Measurements from ENCODE around the gene TGM3.
A peak's percentile ranks its signal among the peaks of the same experiment; 100 is the strongest.

The TGM3 gene

GRCh38 chr20:2379511-2380229 lies 83.9 kb downstream of the TGM3 start:
- no peak for DNase-seq (ENCODE audit: low read depth in 2 of 2)

DNA sequence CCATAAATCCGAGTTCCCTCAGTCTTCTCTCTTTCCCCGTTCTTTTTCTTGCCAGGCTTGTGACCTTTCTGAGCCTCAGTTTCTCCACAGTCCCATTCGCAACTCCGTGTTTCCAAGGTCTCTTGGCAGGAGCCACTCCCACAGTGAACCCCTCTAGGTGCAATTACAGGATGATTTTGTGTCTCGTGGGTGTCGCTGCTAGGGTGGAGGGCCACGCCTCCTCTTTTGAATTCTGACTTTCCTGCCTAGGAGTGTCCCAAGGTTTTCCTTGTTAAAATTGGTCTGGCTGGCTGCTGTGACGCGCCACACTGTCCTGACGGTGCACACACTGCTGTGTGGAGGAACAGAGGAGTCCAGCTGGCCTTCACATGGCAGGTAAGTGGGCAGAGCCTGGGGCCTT lies 84.8 kb downstream of the TGM3 start, which contains the start of gene TGM6:
Gene TGM6, plus strand, starts transcription at position 301 of the 400 bp plus-strand sequence. Its CDS starts 68 bp downstream, at position 369.
- DNase-seq (ENCODE audit: low read depth in 2 of 2) = no peak

GRCh38 chr20:2381303-2381702 lies 85.5 kb downstream of the TGM3 start:
- DNase-seq (ENCODE audit: low read depth in 2 of 2) = no peak

- DNase-seq (ENCODE audit: low read depth in 2 of 2) = no peak
These were observed 87.0 kb downstream of the TGM3 start for GRCh38 chr20:2382833-2383232.

DNA sequence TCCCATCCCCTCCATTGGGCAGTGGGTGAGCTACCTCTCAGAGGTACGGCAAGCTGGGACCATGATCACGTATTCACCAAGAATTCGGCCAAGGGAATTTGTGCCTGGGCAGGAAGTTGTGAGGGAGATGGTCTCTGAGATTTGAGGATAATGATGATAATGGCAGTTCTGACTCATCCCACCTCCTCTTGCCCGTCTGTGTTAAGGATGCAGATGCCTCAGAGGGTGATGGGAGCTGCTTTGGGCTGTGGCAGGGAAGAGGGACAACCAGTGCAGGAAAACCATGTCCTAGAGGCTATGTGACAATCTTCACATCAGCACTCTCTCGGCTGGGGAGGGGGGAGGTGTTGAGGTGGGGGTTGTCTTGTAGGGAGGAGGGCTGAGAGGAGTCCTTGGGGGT lies 89.2 kb downstream of the TGM3 start:
- no peak for DNase-seq (ENCODE audit: low read depth in 2 of 2)

DNA sequence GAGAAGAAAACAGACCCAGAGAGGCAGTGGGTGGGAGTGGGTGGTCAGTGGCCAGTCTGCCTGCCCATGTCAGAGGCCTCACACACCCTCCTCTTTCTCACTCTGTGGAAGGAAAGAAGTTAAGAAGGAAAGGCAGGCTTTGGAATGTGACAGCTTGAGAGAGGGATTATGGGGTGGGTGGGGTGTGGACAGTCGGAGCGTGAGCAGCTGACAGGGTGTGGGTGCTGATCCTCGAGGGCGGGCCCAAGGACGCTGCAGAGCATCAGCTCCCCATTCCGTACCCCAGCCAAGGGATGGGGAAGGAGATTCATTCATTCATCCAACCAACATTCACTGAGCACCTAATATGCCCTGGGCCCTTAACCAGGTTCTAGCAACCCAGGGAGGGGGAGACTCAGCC lies 89.7 kb downstream of the TGM3 start:
- no peak for DNase-seq (ENCODE audit: low read depth in 2 of 2)

DNA sequence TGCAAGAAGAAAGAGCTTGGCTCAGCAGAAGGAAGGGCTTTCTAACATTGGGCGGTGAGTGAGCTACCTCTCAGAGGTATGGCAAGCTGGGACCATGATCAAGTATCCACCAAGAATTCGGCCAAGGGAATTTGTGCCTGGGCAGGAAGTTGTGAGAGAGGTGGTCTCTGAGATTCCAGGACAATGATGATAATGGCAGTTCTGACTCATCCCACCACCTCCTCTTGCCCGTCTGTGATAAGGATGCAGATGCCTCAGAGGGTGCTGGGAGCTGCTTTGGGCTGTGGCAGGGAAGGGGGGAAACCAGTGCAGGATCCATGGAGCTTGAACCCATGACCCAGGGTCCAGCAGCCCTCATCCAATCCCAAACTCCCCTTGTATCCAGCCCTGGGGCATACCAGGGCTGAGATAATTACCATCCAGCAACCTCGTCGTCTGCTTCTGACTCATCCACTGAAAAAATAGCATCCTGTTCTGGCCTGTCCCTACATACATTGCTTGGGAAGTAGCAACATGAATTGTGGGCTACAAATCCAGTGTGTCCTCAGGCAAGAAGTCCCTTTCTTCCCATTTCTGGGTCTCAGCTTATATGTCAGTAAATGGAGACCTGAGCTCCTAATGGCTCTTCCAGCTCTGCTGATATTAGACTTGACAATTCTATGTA lies 90.8 kb downstream of the TGM3 start:
- peak; percentile 12 for DNase-seq (ENCODE audit: low read depth in 2 of 2)

DNA sequence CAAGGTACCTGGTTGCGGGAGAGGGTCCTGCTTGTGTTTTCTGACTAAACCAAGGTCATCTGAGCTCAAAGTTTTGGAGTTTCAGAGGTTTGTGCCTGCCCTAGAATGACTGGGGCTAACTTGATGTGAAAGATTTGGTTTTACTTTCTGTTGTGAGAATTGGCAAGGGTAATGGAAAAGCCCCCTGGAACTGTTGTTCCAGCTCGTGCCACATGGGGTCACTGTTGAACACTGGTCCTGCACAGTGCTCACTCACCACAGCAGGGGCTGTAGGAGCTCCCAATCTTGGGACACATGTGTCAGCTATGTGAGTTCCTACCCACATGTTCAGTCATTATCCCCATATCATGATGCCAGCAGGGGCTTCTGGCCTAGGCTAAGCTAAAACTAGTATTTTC lies 91.4 kb downstream of the TGM3 start:
- DNase-seq (ENCODE audit: low read depth in 2 of 2) = no peak

DNA sequence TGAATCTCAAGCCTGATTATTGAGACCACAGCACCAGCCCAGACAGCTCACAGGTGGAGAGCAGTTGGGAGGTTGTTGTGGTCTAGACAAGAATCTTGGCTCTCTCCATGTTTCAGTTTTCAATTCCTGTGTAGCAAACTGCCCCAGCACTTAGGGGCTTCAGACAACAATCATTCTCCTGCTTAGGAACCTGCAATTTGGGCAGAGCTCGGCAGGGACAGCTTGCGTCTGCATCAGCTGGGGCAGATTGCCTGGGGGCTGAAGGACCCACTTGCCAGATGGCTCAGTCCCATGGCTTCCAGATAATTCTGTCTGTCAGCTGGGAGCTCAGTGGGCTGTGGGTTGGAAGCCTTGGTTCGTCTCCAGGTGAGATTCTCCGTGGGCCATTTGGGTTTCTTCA lies 91.8 kb downstream of the TGM3 start:
- no peak for DNase-seq (ENCODE audit: low read depth in 2 of 2)

All from fibroblast of skin of left quadriceps (primary cell).